IMR-90 (cell line): Measurements from ENCODE around the gene GMNN. TPM values are rescaled to one million over a fixed set of nuclear protein-coding genes. Genes with fewer than 3 reads are reported as not detected.

Experiments used
- ATAC-seq: fragments of 200-7000 bp; cut with Tn5 transposase; 2 replicates; pipeline ENCODE4 v1.9.1; 2020; ENCODE audit warnings: low read depth, mild to moderate bottlenecking, moderate library complexity
- BruUV-seq: library from RNA; stranded (reverse); fragments of 400-500 nt; replicated peaks from 2 replicates; lab custom pipeline; 2021; lab: Mats Ljungman, UMichigan
- CTCF ChIA-PET: fragments of 300-600 bp; formaldehyde crosslinking; extraction: SDS; loops from one replicate; lab custom pipeline; 2021; ENCODE audit warnings: antibody characterized with exemption; lab: Yijun Ruan, JAX
- POLR2A ChIA-PET: fragments of 300-600 bp; sonication (Branson Sonifier 250); formaldehyde crosslinking; loops from one replicate; lab custom pipeline; 2022; ENCODE audit warnings: antibody characterized with exemption; ENCODE audit not compliant: unreplicated experiment; lab: Charles Lee
- DNase-seq: peaks from one replicate; pipeline ENCODE4 v3.0.0; 2013
- H2AFZ ChIP-seq: replicated peaks from 2 replicates; pipeline ENCODE3; 2013; ENCODE audit warnings: low read length, mild to moderate bottlenecking; ENCODE audit not compliant: poor library complexity
- H2AK5ac ChIP-seq: 2 replicates; pipeline ENCODE4 v1.6.1; 2013; ENCODE audit warnings: low read depth, low read length, inconsistent platforms
- H2AK9ac ChIP-seq: replicated peaks from 2 replicates; pipeline ENCODE3; 2013; ENCODE audit warnings: mild to moderate bottlenecking, low read depth, low read length, moderate library complexity; ENCODE audit not compliant: poor library complexity
- H2BK120ac ChIP-seq: 2 replicates; pipeline ENCODE4 v1.6.1; 2013; ENCODE audit warnings: low read depth, low read length, inconsistent platforms
- H2BK15ac ChIP-seq: 3 replicates; pipeline ENCODE4 v1.6.1; 2013; ENCODE audit warnings: low read depth, low read length, inconsistent platforms
- H2BK20ac ChIP-seq: 2 replicates; pipeline ENCODE4 v1.6.1; 2013; ENCODE audit warnings: low read depth, mild to moderate bottlenecking, inconsistent platforms, low read length, moderate library complexity
- H2BK5ac ChIP-seq: 2 replicates; pipeline ENCODE4 v1.6.1; 2013; ENCODE audit warnings: mild to moderate bottlenecking, low read depth, low read length, inconsistent platforms; ENCODE audit not compliant: poor library complexity, severe bottlenecking
- H3K14ac ChIP-seq: replicated peaks from 2 replicates; pipeline ENCODE4 v1.6.1; 2013; ENCODE audit warnings: low read depth, low read length, inconsistent platforms
- H3K18ac ChIP-seq: 2 replicates; pipeline ENCODE4 v1.6.1; 2013; ENCODE audit warnings: low read depth, low read length, control low read depth
- H3K23ac ChIP-seq: 2 replicates; pipeline ENCODE4 v1.6.1; 2013; ENCODE audit warnings: low read depth, low read length, inconsistent platforms
- H3K27ac ChIP-seq: 2 replicates; pipeline ENCODE4 v1.5.1; 2013; ENCODE audit warnings: mild to moderate bottlenecking, control low read depth, low read length; ENCODE audit not compliant: insufficient read depth
- H3K27me3 ChIP-seq: 2 replicates; pipeline ENCODE4 v1.6.1; 2013; ENCODE audit warnings: low read length; ENCODE audit not compliant: control insufficient read depth, insufficient read depth
- H3K36me3 ChIP-seq: 2 replicates; pipeline ENCODE4 v1.6.1; 2013; ENCODE audit warnings: low read length, mixed read lengths; ENCODE audit not compliant: control insufficient read depth, insufficient read depth
- H3K4ac ChIP-seq: 2 replicates; pipeline ENCODE4 v1.6.1; 2013; ENCODE audit warnings: low read depth, low read length, inconsistent platforms
- H3K4me1 ChIP-seq: 2 replicates; pipeline ENCODE4 v1.6.1; 2013; ENCODE audit warnings: low read length, mixed read lengths; ENCODE audit not compliant: control insufficient read depth, insufficient read depth
- H3K4me2 ChIP-seq: 2 replicates; pipeline ENCODE4 v1.6.1; 2013; ENCODE audit warnings: low read depth, mild to moderate bottlenecking, control low read depth, low read length, moderate library complexity
- H3K4me3 ChIP-seq: 2 replicates; pipeline ENCODE4 v1.5.1; 2013; ENCODE audit warnings: low read depth, mild to moderate bottlenecking, control low read depth, low read length, moderate library complexity; ENCODE audit not compliant: insufficient read depth
- H3K56ac ChIP-seq: 2 replicates; pipeline ENCODE4 v1.6.1; 2013; ENCODE audit warnings: low read length, inconsistent platforms; ENCODE audit not compliant: insufficient read depth; ENCODE audit errors: extremely low read depth
- H3K79me1 ChIP-seq, 2 experiments: 2 replicates each; pipeline ENCODE4 v1.6.1; 2013; ENCODE audit warnings: low read length in 2 of 2, inconsistent platforms in 1 of 2, low read depth in 1 of 2
- H3K9ac ChIP-seq: 2 replicates; pipeline ENCODE4 v1.6.1; 2013; ENCODE audit warnings: low read depth, low read length, control low read depth
- H3K9me1 ChIP-seq: 2 replicates; pipeline ENCODE4 v1.6.1; 2013; ENCODE audit warnings: low read length, inconsistent platforms; ENCODE audit not compliant: insufficient read depth
- H3K9me3 ChIP-seq: 2 replicates; pipeline ENCODE4 v1.6.1; 2013; ENCODE audit warnings: low read length; ENCODE audit not compliant: control insufficient read depth, insufficient read depth
- H4K20me1 ChIP-seq: 2 replicates; pipeline ENCODE4 v1.6.1; 2013; ENCODE audit warnings: low read length, inconsistent platforms; ENCODE audit not compliant: insufficient read depth
- H4K5ac ChIP-seq: 2 replicates; pipeline ENCODE4 v1.6.1; 2013; ENCODE audit warnings: mild to moderate bottlenecking, low read depth, low read length, control low read depth
- H4K8ac ChIP-seq, 2 experiments: 2 replicates each; pipeline ENCODE4 v1.6.1; 2013; ENCODE audit warnings: low read depth in 2 of 2, low read length in 2 of 2, control low read depth in 1 of 2, inconsistent platforms in 1 of 2
- H4K91ac ChIP-seq: 2 replicates; pipeline ENCODE4 v1.6.1; 2013; ENCODE audit warnings: low read depth, low read length, inconsistent platforms; ENCODE audit not compliant: insufficient read depth
- BHLHE40 ChIP-seq: fragments of 150-350 bp; IDR thresholded peaks from 2 replicates; pipeline ENCODE4 v1.6.1; 2016; ENCODE audit warnings: mild to moderate bottlenecking, low read depth, low read length
- CEBPB ChIP-seq: IDR thresholded peaks from 2 replicates; pipeline ENCODE4 v1.6.1; 2012; ENCODE audit warnings: low read depth, low read length, improper control_type of control experiment
- CTCF ChIP-seq: conservative IDR thresholded peaks from 2 replicates; pipeline ENCODE4 v1.5.1; 2012; ENCODE audit warnings: mild to moderate bottlenecking, low read depth, low read length, improper control_type of control experiment
- NFE2L2 ChIP-seq: fragments of 150-350 bp; IDR thresholded peaks from 2 replicates; pipeline ENCODE4 v1.6.1; 2016; ENCODE audit warnings: low read depth, mild to moderate bottlenecking, low read length
- RAD21 ChIP-seq: IDR thresholded peaks from 2 replicates; pipeline ENCODE4 v1.6.1; 2012; ENCODE audit warnings: low read length, improper control_type of control experiment
- WGBS, 2 experiments: methylation state at CpG; one replicate each; pipeline versions ENCODE4 v1.1.5 to v1.1.7; 2013; ENCODE audit warnings: missing lambda C conversion rate in 2 of 2; ENCODE audit not compliant: insufficient read length in 1 of 2; ENCODE audit errors: extremely low coverage in 2 of 2; 5-methylcytosine and 5-hydroxymethylcytosine counted together
- dilution Hi-C: fragments of 300-500 bp; cut with HindIII; formaldehyde crosslinking; loops from one replicate; pipeline ENCODE4 v1.14.3; 2018; ENCODE audit warnings: low sequenced_read_pairs; ENCODE audit not compliant: unreplicated experiment
- in situ Hi-C: fragments of 300-500 bp; cut with MboI; formaldehyde crosslinking; loops from 3 replicates; pipeline ENCODE4 v1.14.3; 2019; ENCODE audit warnings: low sequenced_read_pairs, inconsistent platforms, mixed read lengths
- intact Hi-C: fragments of 100-400 bp; cut with micrococcal nuclease; formaldehyde crosslinking; loops from 2 replicates; pipeline ENCODE4 v1.10.0; 2022
- polyA plus RNA-seq, 3 experiments: library from polyadenylated mRNA; depleted of rRNA; stranded (reverse); fragments of >200 nt; gene quantifications; 2 replicates each; pipeline ENCODE4 v1.2.3, GENCODE V29; 2012; ENCODE audit warnings: low replicate concordance in 1 of 3
- total RNA-seq: library from RNA; depleted of rRNA; stranded (reverse); fragments of >200 nt; gene quantifications from 2 replicates; pipeline ENCODE4 v1.2.3, GENCODE V29; 2012
- TF ChIP-seq, protein P1 (sequence below): fragments of 150-350 bp; IDR thresholded peaks from 2 replicates; pipeline ENCODE4 v1.6.1; 2017; ENCODE audit warnings: mild to moderate bottlenecking, antibody characterized with exemption, low read length, low read depth

Gene GMNN
- total and polyA plus RNA-seq, 2 of the 4 experiments (the other 2 are of a cell fraction): 19.7 to 22.2 TPM

- Histone ChIP-seq H3K4me1 (peaks cover 8% of the 10 kb centered on the region), H4K91ac (no peak overlapping the region), H2BK20ac (no peak overlapping the region), H2AK9ac (no peak overlapping the region), H3K4me3 (no peak overlapping the region), H4K8ac (no peak overlapping the region), H3K23ac (no peak overlapping the region), H2BK120ac (no peak overlapping the region), H3K27ac (peak overlapping the region; percentile 64; the same call in 1 of the 2 replicates), H3K18ac (peak overlapping the region; percentile 26; the same call in 1 of the 2 replicates), H2AK5ac (peak overlapping the region; percentile 8; the same call in 1 of the 2 replicates), H4K5ac (no peak overlapping the region), H3K9me3 (no peaks in the 10 kb centered on the region), H4K20me1 (no peaks in the 10 kb centered on the region), H2BK5ac (peak overlapping the region; percentile 3), H3K9me1 (0 out of 2 replicates have a peak, but pooled peaks cover 4% of the 10 kb centered on the region), H3K9ac (no peak overlapping the region), H3K4me2 (peak overlapping the region; percentile 0; the same call in 1 of the 2 replicates), H3K27me3 (no peaks in the 10 kb centered on the region), H3K36me3 (peaks cover 12% of the 10 kb centered on the region), H3K14ac (no peak overlapping the region), H3K4ac (no peak overlapping the region), H2BK15ac (no peak overlapping the region; the same call in 2 of the 3 replicates), H3K79me1 (no peaks in the 10 kb centered on the region), H2AFZ (no peak overlapping the region), H3K56ac (no peak overlapping the region)
- dilution Hi-C loops (loop anchor here (25.0 kb wide), 1 partner anchor 255 kb away; no protein-coding TSS in a partner anchor), intact Hi-C loops (loop anchor here (5.0 kb wide), 1 partner anchor 35 kb away; the partner anchor contains the start of gene ARMH2), in situ Hi-C loops (no loop called here)
- ATAC-seq (peak; percentile 87), DNase-seq (peak; percentile 40)
- BruUV-seq: no TSS peak
- ChIA-PET POLR2A (no interaction called here), CTCF (interaction anchor here (0.6 to 1.2 kb wide), 2 partner anchors 181 to 186 kb away, joined by 3 to 5 read pairs; no protein-coding TSS in a partner anchor)
- WGBS, 2 experiments: no CpG with 5 or more reads among the region's 10 CpGs
- TF ChIP-seq, protein P1, sequence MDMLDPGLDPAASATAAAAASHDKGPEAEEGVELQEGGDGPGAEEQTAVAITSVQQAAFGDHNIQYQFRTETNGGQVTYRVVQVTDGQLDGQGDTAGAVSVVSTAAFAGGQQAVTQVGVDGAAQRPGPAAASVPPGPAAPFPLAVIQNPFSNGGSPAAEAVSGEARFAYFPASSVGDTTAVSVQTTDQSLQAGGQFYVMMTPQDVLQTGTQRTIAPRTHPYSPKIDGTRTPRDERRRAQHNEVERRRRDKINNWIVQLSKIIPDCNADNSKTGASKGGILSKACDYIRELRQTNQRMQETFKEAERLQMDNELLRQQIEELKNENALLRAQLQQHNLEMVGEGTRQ: no peak
- TF ChIP-seq RAD21 (no peak), CTCF (no peak), BHLHE40 (no peak), CEBPB (peak; percentile 18; the same call in 1 of the 2 replicates), NFE2L2 (no peak)
Measured at GRCh38 chr6:24831771-24832716, 57.3 kb downstream of the GMNN start.
